ENCODE data around the gene PHKG2. TPM values are rescaled to one million over a fixed set of nuclear protein-coding genes. Genes with fewer than 3 reads are reported as not detected.

Gene PHKG2, protein sequence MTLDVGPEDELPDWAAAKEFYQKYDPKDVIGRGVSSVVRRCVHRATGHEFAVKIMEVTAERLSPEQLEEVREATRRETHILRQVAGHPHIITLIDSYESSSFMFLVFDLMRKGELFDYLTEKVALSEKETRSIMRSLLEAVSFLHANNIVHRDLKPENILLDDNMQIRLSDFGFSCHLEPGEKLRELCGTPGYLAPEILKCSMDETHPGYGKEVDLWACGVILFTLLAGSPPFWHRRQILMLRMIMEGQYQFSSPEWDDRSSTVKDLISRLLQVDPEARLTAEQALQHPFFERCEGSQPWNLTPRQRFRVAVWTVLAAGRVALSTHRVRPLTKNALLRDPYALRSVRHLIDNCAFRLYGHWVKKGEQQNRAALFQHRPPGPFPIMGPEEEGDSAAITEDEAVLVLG
- total RNA-seq, result 15.0 TPM

DNA sequence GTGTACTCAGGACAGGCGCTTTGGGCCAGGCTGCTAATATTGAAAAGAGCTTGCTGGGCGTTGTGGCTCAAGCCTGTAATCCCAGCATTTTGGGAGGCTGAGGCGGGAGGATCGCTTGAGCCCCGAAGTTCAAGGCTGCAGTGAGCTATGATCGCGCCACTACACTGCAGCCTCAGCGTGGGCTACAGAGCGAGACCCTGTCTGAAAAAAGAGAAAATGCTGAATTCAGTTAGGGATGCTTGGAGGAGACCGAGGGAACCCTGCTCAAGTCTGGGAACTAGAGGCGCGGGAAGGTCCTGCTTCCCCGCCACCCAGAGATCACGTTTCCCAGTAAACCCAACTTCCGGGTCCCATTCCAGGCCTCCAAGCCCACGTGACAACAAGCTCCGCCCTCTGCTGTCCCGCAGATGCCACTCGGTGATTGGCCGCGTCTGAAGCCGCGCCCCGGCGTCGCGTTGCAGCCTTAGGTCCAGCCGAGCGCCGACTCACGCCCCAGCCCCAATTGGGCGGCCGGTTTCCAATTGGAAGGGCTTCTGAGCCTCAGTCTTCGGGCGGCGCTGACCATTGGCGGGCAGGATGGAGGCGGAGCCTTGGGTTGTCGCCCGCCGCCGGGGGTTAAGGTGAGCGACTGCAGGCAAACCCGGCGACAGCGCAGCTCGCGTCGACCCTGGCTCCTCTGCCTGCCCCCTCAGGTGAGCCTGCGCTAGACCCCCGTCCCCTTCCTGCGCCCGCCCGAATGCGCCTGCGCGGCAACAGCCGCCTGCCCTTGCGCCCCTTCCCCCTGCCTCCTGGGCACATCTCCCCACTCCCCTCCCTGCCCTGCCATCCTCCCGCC lies at the start of gene PHKG2:
Gene PHKG2 (plus strand): TSS at position 627 of the 835 bp plus-strand sequence. CDS start 396 bp downstream, outside the sequence.

GRCh38 chr16:30698816-30699614 lies 49.2 kb upstream of the PHKG2 start, which contains the start of gene SRCAP:
TSS of gene SRCAP (plus strand) at chr16:30699171. CDS start at chr16:30700825, 1,654 bp downstream.

DNA sequence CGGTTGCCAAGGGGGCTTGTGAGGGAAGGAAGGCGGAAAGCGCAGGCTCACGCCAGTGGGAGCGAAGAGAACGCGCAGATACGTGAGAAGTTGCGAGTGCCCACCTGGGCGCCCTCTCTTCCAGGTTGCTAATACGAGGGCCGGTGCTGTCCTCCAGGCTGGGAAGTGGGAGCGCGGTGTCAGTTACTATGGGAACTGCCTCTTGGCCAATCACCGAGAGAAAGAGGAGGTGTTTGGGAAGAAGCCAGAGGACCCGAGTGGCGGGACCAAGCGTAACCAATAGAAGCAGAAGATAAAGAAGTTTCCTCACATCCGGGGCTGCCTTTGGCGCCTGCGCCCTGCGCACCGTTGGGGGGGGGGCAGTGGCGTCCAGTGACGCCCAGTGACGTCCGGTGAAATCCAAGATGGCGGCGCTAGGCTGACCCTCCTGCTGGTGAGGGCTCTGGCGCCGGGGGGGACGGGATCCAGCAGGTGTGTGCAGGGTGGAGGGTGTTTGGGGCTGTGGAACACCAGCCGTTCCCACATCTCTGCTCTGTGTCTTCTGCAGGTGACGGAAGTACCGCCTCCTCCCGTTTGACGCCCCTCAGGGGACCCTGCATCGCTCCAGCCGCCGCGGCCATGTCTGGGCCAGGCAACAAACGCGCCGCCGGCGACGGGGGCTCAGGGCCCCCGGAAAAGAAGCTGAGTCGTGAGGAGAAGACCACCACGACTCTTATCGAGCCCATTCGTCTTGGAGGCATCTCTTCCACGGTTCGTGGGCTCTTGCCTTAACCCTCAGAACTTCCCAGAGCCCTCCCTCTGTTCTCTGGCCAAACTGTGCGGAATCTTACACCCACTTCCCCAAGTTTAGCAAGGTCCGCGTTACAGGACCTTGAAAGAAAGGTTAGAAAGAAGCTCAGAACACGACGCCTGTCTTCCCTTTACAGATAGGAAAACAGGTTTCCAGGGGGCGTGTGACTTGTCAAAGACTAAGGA lies 14.0 kb downstream of the PHKG2 start, which contains the start of the genes CFAP119 and RNF40:
Gene CFAP119 (minus strand): TSS at position 135 of the 975 bp plus-strand sequence. CDS start 314 bp downstream, outside the sequence.
Gene RNF40 (plus strand): TSS at position 395 of the 975 bp plus-strand sequence. CDS start 224 bp downstream, at position 619.

DNA sequence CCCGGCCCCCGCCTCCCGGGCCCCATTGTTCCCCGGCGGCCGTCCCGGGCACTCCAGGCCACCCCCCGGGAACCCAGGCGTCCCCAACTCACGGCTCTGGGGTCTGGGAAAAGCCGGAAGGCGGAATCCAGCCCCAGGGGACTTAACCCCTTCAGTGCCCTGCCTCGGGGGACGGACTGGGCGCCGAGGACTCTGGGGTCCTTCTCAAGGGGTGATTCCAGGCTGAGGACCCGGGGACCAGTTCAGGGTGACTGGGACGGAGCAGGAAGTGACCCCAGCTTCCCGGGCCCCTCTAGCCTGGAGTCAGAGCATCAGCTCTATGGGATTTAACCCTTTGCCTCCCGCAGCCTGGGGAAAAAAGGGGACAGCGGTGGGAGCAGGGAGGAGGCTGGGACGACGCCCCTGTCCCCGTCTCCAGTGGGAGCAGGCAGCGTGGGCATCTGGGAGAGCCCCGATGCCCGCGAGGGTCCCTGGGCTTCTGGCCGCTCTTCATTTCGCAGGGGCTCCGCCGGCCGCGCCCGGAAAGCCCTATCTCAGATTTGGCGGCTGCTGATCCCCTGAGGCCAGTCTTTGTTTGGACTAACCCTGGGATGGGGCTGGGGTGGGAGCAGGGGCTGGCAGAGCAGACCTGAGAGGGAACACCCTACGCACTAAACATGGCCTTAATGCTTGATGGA lies 38.8 kb downstream of the PHKG2 start, which contains the start of gene ZNF629:
Gene ZNF629 (minus strand): TSS at position 270 of the 677 bp plus-strand sequence. CDS start 2,723 bp downstream, outside the sequence.

Small RNA genes lying within 50 kb of the gene (small RNA-seq; reads per million reads assigned to genes)
- gene RNU6-1043P (not detected), gene SNORA30 (0.80 reads per million, percentile 72 among the genes with 10 or more reads in this experiment)

Other genes with a start within 250 kb of the PHKG2 start
- 26.5 TPM for gene ZNF768, start 221.9 kb upstream of the PHKG2 start, total RNA-seq
- gene ZNF747, start 213.6 kb upstream of the PHKG2 start, total RNA-seq, result 12.2 TPM
- gene ZNF764, start 190.1 kb upstream of the PHKG2 start, total RNA-seq, result 9.2 TPM
- 7.6 TPM for gene ZNF688, start 176.7 kb upstream of the PHKG2 start, total RNA-seq
- 21.2 TPM for gene ZNF785, start 162.7 kb upstream of the PHKG2 start, total RNA-seq
- gene ZNF689, start 138.0 kb upstream of the PHKG2 start, total RNA-seq, result 12.0 TPM
- 9.0 TPM for gene PRR14, start 97.5 kb upstream of the PHKG2 start, total RNA-seq
- gene FBRS, start 90.0 kb upstream of the PHKG2 start, total RNA-seq, result 18.2 TPM
- 24.0 TPM for gene SRCAP, start 49.3 kb upstream of the PHKG2 start, total RNA-seq
- 8.8 TPM for gene CFAP119, start 13.6 kb downstream of the PHKG2 start, total RNA-seq
- gene RNF40, start 13.9 kb downstream of the PHKG2 start, total RNA-seq, result 94.8 TPM
- gene ZNF629, start 38.8 kb downstream of the PHKG2 start, total RNA-seq, result 13.6 TPM
- gene BCL7C, start 145.7 kb downstream of the PHKG2 start, total RNA-seq, result 45.4 TPM
- 0.92 TPM for gene CTF1, start 148.2 kb downstream of the PHKG2 start, total RNA-seq
- 49.8 TPM for gene FBXL19, start 175.1 kb downstream of the PHKG2 start, total RNA-seq
- gene ORAI3, start 200.6 kb downstream of the PHKG2 start, total RNA-seq, result 6.2 TPM
- gene SETD1A, start 209.3 kb downstream of the PHKG2 start, total RNA-seq, result 3.9 TPM
- gene HSD3B7, start 236.8 kb downstream of the PHKG2 start, total RNA-seq, result 3.5 TPM

All from diencephalon (tissue), 1 donor.